WTC11 (cell line): Measurements from ENCODE around the gene ANKS6. TPM values are rescaled to one million over a fixed set of nuclear protein-coding genes. Genes with fewer than 3 reads are reported as not detected.

Source experiments
- ATAC-seq: fragments of 200-7000 bp; cut with Tn5 transposase; 2 replicates; pipeline ENCODE4 v1.10.0; 2021; ENCODE audit warnings: mild to moderate bottlenecking, moderate library complexity
- CTCF ChIA-PET: fragments of 300-600 bp; sonication (Branson Sonifier 250); formaldehyde crosslinking; loops from one replicate; lab custom pipeline; 2021; ENCODE audit warnings: antibody characterized with exemption; lab: Charles Lee
- POLR2A ChIA-PET: fragments of 350-600 bp; sonication (Branson Sonifier 250); formaldehyde crosslinking; loops from one replicate; lab custom pipeline; 2021; ENCODE audit warnings: antibody characterized with exemption; lab: Charles Lee
- DNase-seq: peaks from one replicate; pipeline ENCODE4 v3.0.0; 2021; ENCODE audit warnings: low spot score
- H3K27ac Mint-ChIP-seq: 2 replicates; pipeline ENCODE4 v1.8.0; 2021; ENCODE audit warnings: mixed read lengths
- H3K27me3 Mint-ChIP-seq: 2 replicates; pipeline ENCODE4 v1.8.0; 2021; ENCODE audit warnings: low read depth, mild to moderate bottlenecking, moderate library complexity, mixed read lengths
- H3K36me3 Mint-ChIP-seq: 2 replicates; pipeline ENCODE4 v1.8.0; 2021; ENCODE audit warnings: mixed read lengths
- H3K4me1 Mint-ChIP-seq: 2 replicates; pipeline ENCODE4 v1.8.0; 2022; ENCODE audit warnings: mixed read lengths
- H3K4me3 Mint-ChIP-seq: 2 replicates; pipeline ENCODE4 v1.8.0; 2021; ENCODE audit warnings: mild to moderate bottlenecking, moderate library complexity, mixed read lengths
- H3K9me3 Mint-ChIP-seq: 2 replicates; pipeline ENCODE4 v1.8.0; 2021; ENCODE audit warnings: mixed read lengths
- CREB1 ChIP-seq: sonication (generic); formaldehyde crosslinking; IDR thresholded peaks from 2 replicates; pipeline ENCODE4 v1.8.0; 2023; ENCODE audit warnings: mild to moderate bottlenecking, missing genetic modification reagents
- E2F5 ChIP-seq: sonication (generic); formaldehyde crosslinking; IDR thresholded peaks from 2 replicates; pipeline ENCODE4 v1.8.1; 2022; ENCODE audit warnings: mild to moderate bottlenecking, moderate library complexity, missing genetic modification reagents
- ELF4 ChIP-seq: sonication (generic); formaldehyde crosslinking; IDR thresholded peaks from 2 replicates; pipeline ENCODE4 v1.8.1; 2022; ENCODE audit warnings: low read depth, mild to moderate bottlenecking, moderate library complexity, missing genetic modification reagents
- ESRRA ChIP-seq: sonication (generic); formaldehyde crosslinking; IDR thresholded peaks from 2 replicates; pipeline ENCODE4 v1.8.1; 2022; ENCODE audit warnings: mild to moderate bottlenecking, missing genetic modification reagents, borderline replicate concordance
- GRHL2 ChIP-seq: fragments of 250-450 bp; sonication (Bioruptor Pico); IDR thresholded peaks from 2 replicates; pipeline ENCODE4 v1.8.0; 2022; ENCODE audit warnings: mild to moderate bottlenecking, moderate library complexity; ENCODE audit not compliant: insufficient replicate concordance, severe bottlenecking
- HMGXB4 ChIP-seq: sonication (generic); formaldehyde crosslinking; IDR thresholded peaks from 2 replicates; pipeline ENCODE4 v1.8.1; 2023; ENCODE audit warnings: mild to moderate bottlenecking, moderate library complexity, missing genetic modification reagents
- MXD4 ChIP-seq: fragments of 250-450 bp; sonication (Bioruptor Pico); IDR thresholded peaks from 2 replicates; pipeline ENCODE4 v1.8.0; 2021; ENCODE audit warnings: mild to moderate bottlenecking, moderate library complexity, borderline replicate concordance
- MYBL2 ChIP-seq: sonication (generic); formaldehyde crosslinking; IDR thresholded peaks from 2 replicates; pipeline ENCODE4 v1.8.1; 2023; ENCODE audit warnings: mild to moderate bottlenecking, moderate library complexity, missing genetic modification reagents
- NFYB ChIP-seq: sonication (generic); formaldehyde crosslinking; conservative IDR thresholded peaks from 2 replicates; pipeline ENCODE4 v1.8.0; 2022; ENCODE audit warnings: low read depth, missing genetic modification reagents
- OVOL2 ChIP-seq: fragments of 250-450 bp; sonication (Bioruptor Pico); IDR thresholded peaks from 2 replicates; pipeline ENCODE4 v1.9.0; 2021; ENCODE audit warnings: mild to moderate bottlenecking, borderline replicate concordance
- PRRX2 ChIP-seq: fragments of 250-450 bp; sonication (Bioruptor Pico); IDR thresholded peaks from 2 replicates; pipeline ENCODE4 v1.8.0; 2021; ENCODE audit warnings: mild to moderate bottlenecking
- USF2 ChIP-seq: sonication (generic); formaldehyde crosslinking; IDR thresholded peaks from 2 replicates; pipeline ENCODE4 v1.8.1; 2023; ENCODE audit warnings: mild to moderate bottlenecking, missing genetic modification reagents, moderate library complexity
- ZBTB43 ChIP-seq: sonication (generic); formaldehyde crosslinking; IDR thresholded peaks from 2 replicates; pipeline ENCODE4 v1.8.1; 2023; ENCODE audit warnings: mild to moderate bottlenecking, missing genetic modification reagents
- ZNF138 ChIP-seq: sonication (generic); formaldehyde crosslinking; conservative IDR thresholded peaks from 2 replicates; pipeline ENCODE4 v1.8.1; 2022; ENCODE audit warnings: mild to moderate bottlenecking, moderate library complexity, missing genetic modification reagents
- ZNF263 ChIP-seq: sonication (generic); formaldehyde crosslinking; IDR thresholded peaks from 2 replicates; pipeline ENCODE4 v1.8.1; 2022; ENCODE audit warnings: low read depth, mild to moderate bottlenecking, moderate library complexity, missing genetic modification reagents
- ZNF425 ChIP-seq: fragments of 250-450 bp; sonication (Bioruptor Pico); conservative IDR thresholded peaks from 2 replicates; pipeline ENCODE4 v1.9.0; 2021; ENCODE audit warnings: mild to moderate bottlenecking
- ZNF671 ChIP-seq: fragments of 250-450 bp; sonication (Bioruptor Pico); IDR thresholded peaks from 2 replicates; pipeline ENCODE4 v1.8.0; 2021; ENCODE audit warnings: mild to moderate bottlenecking
- total RNA-seq: library from RNA; stranded (reverse); gene quantifications from 3 replicates; pipeline ENCODE4 v1.2.3, GENCODE V29; 2021

The ANKS6 gene
- total RNA-seq, 1 experiment from 2014 or later = 65.1 TPM

- TF ChIP-seq USF2 (CRISPR knock-in tag) (no peak), ZNF425 (CRISPR knock-in tag) (no peak), ESRRA (CRISPR knock-in tag) (no peak)
- TF ChIP-seq, all 79 proteins: peak for 0
These were observed 1.1 kb upstream of the ANKS6 start (continued) for GRCh38 chr9:98797491-98797890.

GRCh38 chr9:98795970-98796363 lies 388 bp downstream of the ANKS6 start:
- H3K27ac Mint-ChIP-seq = no peak overlapping the region
- peaks cover 11% of the 10 kb centered on the region for H3K9me3 Mint-ChIP-seq
- peaks cover 52% of the 10 kb centered on the region for H3K4me1 Mint-ChIP-seq
- ChIA-PET CTCF (interaction anchor here (0.8 kb wide), 1 partner anchor 20 kb away, joined by 4 read pairs; no protein-coding TSS in a partner anchor), POLR2A (no interaction called here)
- ATAC-seq (peak; percentile 27), DNase-seq (peak; percentile 46)
- H3K4me3 Mint-ChIP-seq = peak overlapping the region; percentile 74
- H3K36me3 Mint-ChIP-seq = peaks cover 12% of the 10 kb centered on the region
- TF ChIP-seq MYBL2 (CRISPR knock-in tag) = peak; percentile 40; the same call in 1 of the 2 replicates
- 0 out of 2 replicates have a peak, but pooled peaks have one; percentile 11 for TF ChIP-seq HMGXB4 (CRISPR knock-in tag)
- no peak for TF ChIP-seq OVOL2 (CRISPR knock-in tag)
- peaks cover 20% of the 10 kb centered on the region for H3K27me3 Mint-ChIP-seq

GRCh38 chr9:98795295-98795955 lies 930 bp downstream of the ANKS6 start:
- Mint-ChIP-seq H3K27ac (peak overlapping the region; percentile 15; the same call in 1 of the 2 replicates), H3K4me1 (peaks cover 53% of the 10 kb centered on the region), H3K9me3 (peaks cover 11% of the 10 kb centered on the region), H3K36me3 (peaks cover 16% of the 10 kb centered on the region), H3K4me3 (peak overlapping the region; percentile 74), H3K27me3 (peaks cover 20% of the 10 kb centered on the region)
- TF ChIP-seq NFYB (no peak), E2F5 (CRISPR knock-in tag) (no peak), ZNF671 (CRISPR knock-in tag) (no peak), PRRX2 (CRISPR knock-in tag) (no peak), ZNF138 (no peak), CREB1 (CRISPR knock-in tag) (no peak), ELF4 (no peak), GRHL2 (no peak), ZNF263 (no peak), ZBTB43 (CRISPR knock-in tag) (no peak), MXD4 (CRISPR knock-in tag) (no peak)
- CTCF ChIA-PET = interaction anchor here (0.8 kb wide), 1 partner anchor 20 kb away, joined by 4 read pairs; no protein-coding TSS in a partner anchor
- ATAC-seq = no peak
- POLR2A ChIA-PET = no interaction called here
- no peak for DNase-seq
